ENCODE data around the gene TMEM8B. TPM values are rescaled to one million over a fixed set of nuclear protein-coding genes. Genes with fewer than 3 reads are reported as not detected.

The TMEM8B gene
- total RNA-seq, 6 experiments from 2014 or later: 8.7 to 15.2 (median 12.0) TPM

DNA sequence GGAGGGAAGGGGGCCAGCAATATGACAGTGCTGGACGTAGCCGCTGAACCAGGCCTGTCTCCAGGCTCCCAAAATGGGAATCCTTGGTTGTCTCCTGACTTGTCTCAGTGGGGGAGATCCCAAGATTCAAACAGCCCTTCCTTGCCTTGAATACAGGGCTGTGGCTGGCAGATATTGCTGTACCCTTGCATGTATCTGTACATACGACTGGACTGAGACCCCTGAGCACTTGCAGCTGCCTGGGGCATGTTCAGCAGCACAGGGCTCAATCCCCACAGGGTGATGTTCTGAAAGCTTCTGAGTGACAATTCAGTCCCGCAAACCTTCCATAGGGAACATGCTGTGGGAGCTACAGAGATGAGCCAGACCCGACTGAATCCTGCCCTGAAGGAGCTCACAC, 27.9 kb downstream of the TMEM8B start:
- Mint-ChIP-seq H3K36me3 (ENCODE audit: low read depth) (no peaks in the 10 kb centered on the region), H3K9me3 (no peaks in the 10 kb centered on the region), H3K27ac (no peak overlapping the region), H3K27me3 (ENCODE audit: insufficient read depth) (peaks cover 26% of the 10 kb centered on the region), H3K4me1 (ENCODE audit: low read depth) (no peaks in the 10 kb centered on the region), H3K4me3 (no peak overlapping the region)
- DNase-seq: no peak
- TF ChIP-seq, protein P1, sequence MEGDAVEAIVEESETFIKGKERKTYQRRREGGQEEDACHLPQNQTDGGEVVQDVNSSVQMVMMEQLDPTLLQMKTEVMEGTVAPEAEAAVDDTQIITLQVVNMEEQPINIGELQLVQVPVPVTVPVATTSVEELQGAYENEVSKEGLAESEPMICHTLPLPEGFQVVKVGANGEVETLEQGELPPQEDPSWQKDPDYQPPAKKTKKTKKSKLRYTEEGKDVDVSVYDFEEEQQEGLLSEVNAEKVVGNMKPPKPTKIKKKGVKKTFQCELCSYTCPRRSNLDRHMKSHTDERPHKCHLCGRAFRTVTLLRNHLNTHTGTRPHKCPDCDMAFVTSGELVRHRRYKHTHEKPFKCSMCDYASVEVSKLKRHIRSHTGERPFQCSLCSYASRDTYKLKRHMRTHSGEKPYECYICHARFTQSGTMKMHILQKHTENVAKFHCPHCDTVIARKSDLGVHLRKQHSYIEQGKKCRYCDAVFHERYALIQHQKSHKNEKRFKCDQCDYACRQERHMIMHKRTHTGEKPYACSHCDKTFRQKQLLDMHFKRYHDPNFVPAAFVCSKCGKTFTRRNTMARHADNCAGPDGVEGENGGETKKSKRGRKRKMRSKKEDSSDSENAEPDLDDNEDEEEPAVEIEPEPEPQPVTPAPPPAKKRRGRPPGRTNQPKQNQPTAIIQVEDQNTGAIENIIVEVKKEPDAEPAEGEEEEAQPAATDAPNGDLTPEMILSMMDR (IDR thresholded peaks at IDR 0.05): no peak

DNA sequence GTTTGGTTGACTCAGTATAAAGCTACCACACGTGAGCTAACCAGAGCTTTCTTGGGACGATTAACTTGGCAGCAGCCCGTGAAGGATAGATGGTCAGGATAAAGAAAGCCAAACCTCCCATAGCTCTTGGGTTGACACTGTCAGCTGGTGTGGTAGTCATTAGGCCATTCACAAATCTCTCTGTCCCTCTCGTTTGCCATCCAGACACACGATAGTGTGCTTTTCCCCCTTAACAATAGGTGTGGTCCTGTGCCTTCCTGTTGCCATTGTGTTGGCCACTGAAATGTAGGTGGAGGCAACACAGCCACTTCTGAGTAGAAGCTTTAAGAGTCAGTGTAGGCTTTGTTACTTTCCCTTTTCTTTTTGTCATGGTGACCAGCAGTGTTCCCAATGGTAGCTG, 29.4 kb downstream of the TMEM8B start:
- Mint-ChIP-seq H3K4me1 (ENCODE audit: low read depth) (no peaks in the 10 kb centered on the region), H3K36me3 (ENCODE audit: low read depth) (no peaks in the 10 kb centered on the region), H3K27me3 (ENCODE audit: insufficient read depth) (peaks cover 40% of the 10 kb centered on the region), H3K4me3 (no peak overlapping the region), H3K27ac (no peak overlapping the region), H3K9me3 (no peaks in the 10 kb centered on the region)
- TF ChIP-seq, protein P1 (IDR thresholded peaks at IDR 0.05): no peak
- DNase-seq: no peak

- TF ChIP-seq, protein P1 (IDR thresholded peaks at IDR 0.05): peak; percentile 36; the same call in 1 of the 2 replicates
- Mint-ChIP-seq H3K4me1 (ENCODE audit: low read depth) (no peaks in the 10 kb centered on the region), H3K9me3 (no peaks in the 10 kb centered on the region), H3K27me3 (ENCODE audit: insufficient read depth) (peaks cover 43% of the 10 kb centered on the region), H3K36me3 (ENCODE audit: low read depth) (no peaks in the 10 kb centered on the region), H3K27ac (no peak overlapping the region), H3K4me3 (no peak overlapping the region)
- peak; percentile 58 for DNase-seq
These were observed 30.4 kb downstream of the TMEM8B start for GRCh38 chr9:35859310-35859989.

GRCh38 chr9:35859990-35860339, 30.9 kb downstream of the TMEM8B start:
- no peak overlapping the region for H3K27ac Mint-ChIP-seq
- H3K9me3 Mint-ChIP-seq: no peaks in the 10 kb centered on the region
- no peaks in the 10 kb centered on the region for H3K4me1 Mint-ChIP-seq (ENCODE audit: low read depth)
- TF ChIP-seq, protein P1 (IDR thresholded peaks at IDR 0.05): no peak
- peaks cover 43% of the 10 kb centered on the region for H3K27me3 Mint-ChIP-seq (ENCODE audit: insufficient read depth)
- no peak overlapping the region for H3K4me3 Mint-ChIP-seq
- DNase-seq: no peak
- no peaks in the 10 kb centered on the region for H3K36me3 Mint-ChIP-seq (ENCODE audit: low read depth)

GRCh38 chr9:35861161-35861897, 32.3 kb downstream of the TMEM8B start:
- Mint-ChIP-seq H3K4me1 (ENCODE audit: low read depth) (no peaks in the 10 kb centered on the region), H3K27ac (no peak overlapping the region), H3K9me3 (no peaks in the 10 kb centered on the region), H3K4me3 (no peak overlapping the region), H3K27me3 (ENCODE audit: insufficient read depth) (peaks cover 37% of the 10 kb centered on the region), H3K36me3 (ENCODE audit: low read depth) (no peaks in the 10 kb centered on the region)
- DNase-seq: no peak
- TF ChIP-seq, protein P1 (IDR thresholded peaks at IDR 0.05): no peak
